ENCODE data around the gene WIPI1. TPM values are rescaled to one million over a fixed set of nuclear protein-coding genes. Genes with fewer than 3 reads are reported as not detected.

The WIPI1 gene
- polyA plus RNA-seq, 1 donor (not counting 4 experiments of a cell fraction or from before 2014, with no cell fraction given), result 49.4 TPM

GRCh38 chr17:68432086-68432864 is 25.0 kb downstream of the WIPI1 start:
- no peaks in the 10 kb centered on the region for H4K20me1 ChIP-seq (ENCODE audit: control insufficient read depth, extremely low read depth, insufficient read depth, low read length)
- no peak overlapping the region for H3K27ac ChIP-seq (ENCODE audit: control insufficient read depth, insufficient read depth, low read length)
- no peaks in the 10 kb centered on the region for H3K9me1 ChIP-seq (ENCODE audit: control insufficient read depth, extremely low read depth, insufficient read depth, low read length)
- H2AFZ ChIP-seq (ENCODE audit: control insufficient read depth, low read length), result no peak overlapping the region
- no peaks in the 10 kb centered on the region for H3K9me3 ChIP-seq (ENCODE audit: control insufficient read depth, low read depth, low read length)
- DNase-seq (ENCODE audit: low read depth, low spot score) (no peak), FAIRE-seq (no peak)
- no peak overlapping the region for H3K9ac ChIP-seq (ENCODE audit: control insufficient read depth, extremely low read depth, insufficient read depth, low read length)
- H3K79me2 ChIP-seq (ENCODE audit: control insufficient read depth, insufficient read depth, low read length), result no peaks in the 10 kb centered on the region
- H3K4me2 ChIP-seq (ENCODE audit: control insufficient read depth, extremely low read depth, insufficient read depth, low read depth, low read length), result no peak overlapping the region
- peaks cover 7% of the 10 kb centered on the region for H3K4me1 ChIP-seq (ENCODE audit: control insufficient read depth, extremely low read depth, insufficient read depth, low read length)
- dilution Hi-C loops (cut with MboI; ENCODE audit: extremely low pct_ligation_motif_present, low sequenced_read_pairs), result no loop called here
- H3K4me3 ChIP-seq (ENCODE audit: control insufficient read depth in 2 of 3, extremely low read depth in 1 of 3, insufficient read depth in 2 of 3, low read depth in 1 of 3, low read length in 3 of 3), result no peak overlapping the region
- no peaks in the 10 kb centered on the region for H3K27me3 ChIP-seq (ENCODE audit: control insufficient read depth, extremely low read depth, insufficient read depth, low read length)
- H3K36me3 ChIP-seq (ENCODE audit: control insufficient read depth in 2 of 2, extremely low read depth in 1 of 2, insufficient read depth in 2 of 2, low read length in 2 of 2), result peaks cover 31 to 44% of the 10 kb centered on the region in 2 experiments
- no peak for TF ChIP-seq EZH2 (IDR thresholded peaks at IDR 0.05; ENCODE audit: low read length)
- TF ChIP-seq CTCF (optimal IDR thresholded peaks at IDR 0.05 in 1 of 3, IDR thresholded peaks at IDR 0.05 in 1 of 3, conservative IDR thresholded peaks at IDR 0.05 in 1 of 3; ENCODE audit: extremely low read depth in 1 of 3, insufficient read depth in 2 of 3, low read length in 3 of 3), result no peak

GRCh38 chr17:68431661-68432071 is 25.6 kb downstream of the WIPI1 start:
- DNase-seq (ENCODE audit: low read depth, low spot score), result no peak
- H3K9me1 ChIP-seq (ENCODE audit: control insufficient read depth, extremely low read depth, insufficient read depth, low read length), result no peaks in the 10 kb centered on the region
- dilution Hi-C loops (cut with MboI; ENCODE audit: extremely low pct_ligation_motif_present, low sequenced_read_pairs), result no loop called here
- peaks cover 7% of the 10 kb centered on the region for H3K4me1 ChIP-seq (ENCODE audit: control insufficient read depth, extremely low read depth, insufficient read depth, low read length)
- peak; percentile 21 to 48 (median 41) for TF ChIP-seq CTCF (optimal IDR thresholded peaks at IDR 0.05 in 1 of 3, IDR thresholded peaks at IDR 0.05 in 1 of 3, conservative IDR thresholded peaks at IDR 0.05 in 1 of 3; ENCODE audit: extremely low read depth in 1 of 3, insufficient read depth in 2 of 3, low read length in 3 of 3)
- no peak for TF ChIP-seq EZH2 (IDR thresholded peaks at IDR 0.05; ENCODE audit: low read length)
- no peaks in the 10 kb centered on the region for H3K79me2 ChIP-seq (ENCODE audit: control insufficient read depth, insufficient read depth, low read length)
- H3K4me3 ChIP-seq (ENCODE audit: control insufficient read depth in 2 of 3, extremely low read depth in 1 of 3, insufficient read depth in 2 of 3, low read depth in 1 of 3, low read length in 3 of 3), result no peak overlapping the region
- no peak overlapping the region for H3K4me2 ChIP-seq (ENCODE audit: control insufficient read depth, extremely low read depth, insufficient read depth, low read depth, low read length)
- no peak overlapping the region for H3K27ac ChIP-seq (ENCODE audit: control insufficient read depth, insufficient read depth, low read length)
- FAIRE-seq, result no peak
- H3K36me3 ChIP-seq (ENCODE audit: control insufficient read depth in 2 of 2, extremely low read depth in 1 of 2, insufficient read depth in 2 of 2, low read length in 2 of 2), result peaks cover 31 to 49% of the 10 kb centered on the region in 2 experiments
- H3K9ac ChIP-seq (ENCODE audit: control insufficient read depth, extremely low read depth, insufficient read depth, low read length), result no peak overlapping the region
- H4K20me1 ChIP-seq (ENCODE audit: control insufficient read depth, extremely low read depth, insufficient read depth, low read length), result no peaks in the 10 kb centered on the region
- no peaks in the 10 kb centered on the region for H3K9me3 ChIP-seq (ENCODE audit: control insufficient read depth, low read depth, low read length)
- H3K27me3 ChIP-seq (ENCODE audit: control insufficient read depth, extremely low read depth, insufficient read depth, low read length), result no peaks in the 10 kb centered on the region
- H2AFZ ChIP-seq (ENCODE audit: control insufficient read depth, low read length), result no peak overlapping the region

Data from keratinocyte (primary cell).